Neuron (in vitro differentiated cells): ENCODE data around the gene CHST13.

Experiments used
- H2AFZ ChIP-seq: one replicate; pipeline ENCODE4 v1.6.1; 2013; ENCODE audit warnings: low read depth, mild to moderate bottlenecking, inconsistent platforms, low read length, moderate library complexity
- H3K27me3 ChIP-seq: one replicate; pipeline ENCODE4 v1.6.1; 2013; ENCODE audit warnings: low read length; ENCODE audit not compliant: insufficient read depth
- H3K36me3 ChIP-seq: one replicate; pipeline ENCODE4 v1.6.1; 2013; ENCODE audit warnings: low read length; ENCODE audit not compliant: insufficient read depth
- H3K4me1 ChIP-seq: one replicate; pipeline ENCODE4 v1.6.1; 2013; ENCODE audit warnings: low read length; ENCODE audit not compliant: insufficient read depth
- H3K4me3 ChIP-seq: 2 replicates; pipeline ENCODE4 v1.5.1; 2013; ENCODE audit warnings: mild to moderate bottlenecking, low read length, moderate library complexity
- H3K9me3 ChIP-seq: one replicate; pipeline ENCODE4 v1.6.1; 2013; ENCODE audit warnings: low read length

Gene CHST13

GRCh38 chr3:126503701-126504100 lies 20.3 kb upstream of the CHST13 start:
- no peaks in the 10 kb centered on the region for H3K36me3 ChIP-seq
- peaks cover 2% of the 10 kb centered on the region for H3K27me3 ChIP-seq
- no peak overlapping the region for H2AFZ ChIP-seq
- H3K9me3 ChIP-seq, result no peaks in the 10 kb centered on the region
- no peak overlapping the region for H3K4me3 ChIP-seq
- peaks cover 8% of the 10 kb centered on the region for H3K4me1 ChIP-seq

- Histone ChIP-seq H3K4me3 (no peak overlapping the region), H2AFZ (no peak overlapping the region), H3K9me3 (no peaks in the 10 kb centered on the region), H3K27me3 (peaks cover 16% of the 10 kb centered on the region), H3K4me1 (no peaks in the 10 kb centered on the region), H3K36me3 (no peaks in the 10 kb centered on the region)
These were observed 16.1 kb upstream of the CHST13 start for GRCh38 chr3:126507886-126508285.

GRCh38 chr3:126508564-126508964 lies 15.4 kb upstream of the CHST13 start:
- peaks cover 23% of the 10 kb centered on the region for H3K27me3 ChIP-seq
- H3K36me3 ChIP-seq, result no peaks in the 10 kb centered on the region
- H2AFZ ChIP-seq, result no peak overlapping the region
- H3K9me3 ChIP-seq, result no peaks in the 10 kb centered on the region
- no peak overlapping the region for H3K4me3 ChIP-seq
- H3K4me1 ChIP-seq, result no peaks in the 10 kb centered on the region

GRCh38 chr3:126509597-126510307 lies 14.2 kb upstream of the CHST13 start:
- no peaks in the 10 kb centered on the region for H3K36me3 ChIP-seq
- H3K9me3 ChIP-seq, result no peaks in the 10 kb centered on the region
- H3K4me3 ChIP-seq, result no peak overlapping the region
- no peaks in the 10 kb centered on the region for H3K4me1 ChIP-seq
- H3K27me3 ChIP-seq, result peaks cover 24% of the 10 kb centered on the region
- no peak overlapping the region for H2AFZ ChIP-seq

- Histone ChIP-seq H3K27me3 (peaks cover 24% of the 10 kb centered on the region), H3K4me3 (no peak overlapping the region), H3K9me3 (no peaks in the 10 kb centered on the region), H3K4me1 (no peaks in the 10 kb centered on the region), H3K36me3 (no peaks in the 10 kb centered on the region), H2AFZ (no peak overlapping the region)
These were observed 13.5 kb upstream of the CHST13 start for GRCh38 chr3:126510308-126510910.

- Histone ChIP-seq H3K27me3 (peaks cover 22% of the 10 kb centered on the region), H3K4me1 (no peaks in the 10 kb centered on the region), H3K9me3 (no peaks in the 10 kb centered on the region), H3K36me3 (no peaks in the 10 kb centered on the region), H3K4me3 (no peak overlapping the region), H2AFZ (no peak overlapping the region)
These were observed 12.7 kb upstream of the CHST13 start for GRCh38 chr3:126511291-126511690.

GRCh38 chr3:126512026-126512425 lies 11.9 kb upstream of the CHST13 start:
- H3K27me3 ChIP-seq, result peaks cover 22% of the 10 kb centered on the region
- no peak overlapping the region for H2AFZ ChIP-seq
- no peaks in the 10 kb centered on the region for H3K4me1 ChIP-seq
- no peaks in the 10 kb centered on the region for H3K9me3 ChIP-seq
- no peaks in the 10 kb centered on the region for H3K36me3 ChIP-seq
- H3K4me3 ChIP-seq, result no peak overlapping the region

GRCh38 chr3:126512916-126513650 lies 10.9 kb upstream of the CHST13 start:
- Histone ChIP-seq H3K27me3 (peaks cover 22% of the 10 kb centered on the region), H3K4me3 (no peak overlapping the region), H2AFZ (no peak overlapping the region), H3K4me1 (no peaks in the 10 kb centered on the region), H3K9me3 (no peaks in the 10 kb centered on the region), H3K36me3 (no peaks in the 10 kb centered on the region)

- H3K4me3 ChIP-seq, result no peak overlapping the region
- no peak overlapping the region for H2AFZ ChIP-seq
- peaks cover 26% of the 10 kb centered on the region for H3K27me3 ChIP-seq
- H3K9me3 ChIP-seq, result no peaks in the 10 kb centered on the region
- no peaks in the 10 kb centered on the region for H3K36me3 ChIP-seq
- H3K4me1 ChIP-seq, result no peaks in the 10 kb centered on the region
These were observed 9.8 kb upstream of the CHST13 start for GRCh38 chr3:126514161-126514560.

GRCh38 chr3:126515066-126515706 lies 8.8 kb upstream of the CHST13 start:
- H3K4me1 ChIP-seq, result no peaks in the 10 kb centered on the region

GRCh38 chr3:126516152-126516935 lies 7.6 kb upstream of the CHST13 start:
- H3K36me3 ChIP-seq, result no peaks in the 10 kb centered on the region

More at GRCh38 chr3:126515066-126515706, 8.8 kb upstream of the CHST13 start:
- H3K4me3 ChIP-seq, result no peak overlapping the region
- no peaks in the 10 kb centered on the region for H3K9me3 ChIP-seq
- peaks cover 26% of the 10 kb centered on the region for H3K27me3 ChIP-seq
- H2AFZ ChIP-seq, result no peak overlapping the region
- H3K36me3 ChIP-seq, result no peaks in the 10 kb centered on the region

GRCh38 chr3:126516936-126517290 lies 7.0 kb upstream of the CHST13 start:
- H3K27me3 ChIP-seq, result peaks cover 21% of the 10 kb centered on the region

More at GRCh38 chr3:126516152-126516935, 7.6 kb upstream of the CHST13 start:
- Histone ChIP-seq H3K4me1 (no peaks in the 10 kb centered on the region), H3K4me3 (no peak overlapping the region), H2AFZ (no peak overlapping the region), H3K27me3 (peaks cover 21% of the 10 kb centered on the region), H3K9me3 (no peaks in the 10 kb centered on the region)

More at GRCh38 chr3:126516936-126517290, 7.0 kb upstream of the CHST13 start:
- no peak overlapping the region for H3K4me3 ChIP-seq
- H3K9me3 ChIP-seq, result no peaks in the 10 kb centered on the region
- H3K4me1 ChIP-seq, result no peaks in the 10 kb centered on the region
- H3K36me3 ChIP-seq, result no peaks in the 10 kb centered on the region
- no peak overlapping the region for H2AFZ ChIP-seq
